ENCODE measurements around the gene SMIM35.

The SMIM35 gene

GRCh38 chr11:118108513-118108912 is 21.8 kb upstream of the SMIM35 start:
- H3K36me3 ChIP-seq (ENCODE audit: insufficient read depth, low read length), result no peaks in the 10 kb centered on the region
- H3K79me2 ChIP-seq (ENCODE audit: control insufficient read depth, insufficient read depth, low read length, unreplicated experiment), result no peaks in the 10 kb centered on the region
- no peaks in the 10 kb centered on the region for H3K4me1 ChIP-seq (ENCODE audit: control insufficient read depth, insufficient read depth, low read length, unreplicated experiment)
- no peak overlapping the region for H2AFZ ChIP-seq (ENCODE audit: low read length, unreplicated experiment)
- 0 out of 2 replicates have a peak, but pooled peaks cover 11% of the 10 kb centered on the region for H3K27me3 ChIP-seq (ENCODE audit: insufficient read depth, low read length)
- no peak overlapping the region for H3K27ac ChIP-seq (ENCODE audit: low read depth, low read length)
- H3K4me3 ChIP-seq (ENCODE audit: low read depth, low read length), result no peak overlapping the region

DNA sequence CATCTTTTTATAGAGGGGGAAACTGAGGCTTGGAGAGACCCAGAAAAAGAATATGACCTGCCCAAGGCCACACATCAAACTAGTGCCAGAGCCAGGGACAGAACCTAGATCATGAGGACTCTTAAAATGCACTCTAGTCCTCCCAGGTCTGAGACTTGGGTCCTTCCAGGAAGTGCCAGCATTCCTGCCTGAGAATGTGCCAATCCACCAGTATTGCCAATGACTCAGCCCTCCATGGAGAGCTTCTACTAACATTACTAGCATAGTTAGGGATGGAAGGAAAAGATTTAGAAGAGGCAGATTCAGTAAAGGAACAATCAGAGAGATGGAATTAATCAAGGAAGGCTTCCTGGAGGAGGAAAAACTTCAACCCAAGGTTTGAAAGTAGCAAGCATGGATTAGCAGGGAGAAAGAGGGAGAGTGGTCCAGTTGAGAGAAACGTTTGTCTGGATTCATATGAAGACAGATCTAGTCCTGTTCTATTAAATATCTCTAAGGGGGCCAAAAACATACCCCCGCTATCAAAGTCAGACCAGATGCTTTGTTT is 20.1 kb upstream of the SMIM35 start:
- no peak overlapping the region for H3K4me3 ChIP-seq (ENCODE audit: low read depth, low read length)
- H3K27ac ChIP-seq (ENCODE audit: low read depth, low read length), result no peak overlapping the region

GRCh38 chr11:118105657-118106305 is 19.0 kb upstream of the SMIM35 start:
- Histone ChIP-seq H3K4me3 (ENCODE audit: low read depth, low read length) (no peak overlapping the region), H2AFZ (ENCODE audit: low read length, unreplicated experiment) (no peak overlapping the region), H3K27me3 (ENCODE audit: insufficient read depth, low read length) (0 out of 2 replicates have a peak, but pooled peaks cover 12% of the 10 kb centered on the region), H3K36me3 (ENCODE audit: insufficient read depth, low read length) (no peaks in the 10 kb centered on the region), H3K79me2 (ENCODE audit: control insufficient read depth, insufficient read depth, low read length, unreplicated experiment) (no peaks in the 10 kb centered on the region), H3K27ac (ENCODE audit: low read depth, low read length) (no peak overlapping the region), H3K4me1 (ENCODE audit: control insufficient read depth, insufficient read depth, low read length, unreplicated experiment) (no peaks in the 10 kb centered on the region)

More for the DNA sequence above, 20.1 kb upstream of the SMIM35 start:
- Histone ChIP-seq H3K27me3 (ENCODE audit: insufficient read depth, low read length) (0 out of 2 replicates have a peak, but pooled peaks cover 11% of the 10 kb centered on the region), H3K79me2 (ENCODE audit: control insufficient read depth, insufficient read depth, low read length, unreplicated experiment) (no peaks in the 10 kb centered on the region), H2AFZ (ENCODE audit: low read length, unreplicated experiment) (no peak overlapping the region), H3K36me3 (ENCODE audit: insufficient read depth, low read length) (no peaks in the 10 kb centered on the region), H3K4me1 (ENCODE audit: control insufficient read depth, insufficient read depth, low read length, unreplicated experiment) (no peaks in the 10 kb centered on the region)

DNA sequence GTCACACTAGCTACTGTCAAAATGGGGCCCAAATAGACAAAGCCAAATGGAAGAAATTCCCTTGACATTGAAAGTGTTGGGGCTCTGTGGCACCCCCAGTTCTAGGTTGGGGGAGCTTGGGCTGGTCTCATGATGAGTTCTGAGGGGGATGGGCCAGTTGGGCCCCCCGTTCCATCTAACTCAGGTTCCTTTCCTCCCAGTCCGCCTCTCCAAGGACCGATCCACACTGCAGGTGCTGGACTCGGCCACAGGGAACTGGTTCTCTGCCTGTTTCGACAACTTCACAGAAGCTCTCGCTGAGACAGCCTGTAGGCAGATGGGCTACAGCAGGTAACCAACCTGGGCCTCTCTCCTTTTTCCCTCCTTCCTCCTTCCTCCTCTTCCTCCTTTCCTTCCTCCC is 17.7 kb upstream of the SMIM35 start:
- H2AFZ ChIP-seq (ENCODE audit: low read length, unreplicated experiment), result no peak overlapping the region
- H3K27me3 ChIP-seq (ENCODE audit: insufficient read depth, low read length), result 0 out of 2 replicates have a peak, but pooled peaks cover 18% of the 10 kb centered on the region
- no peaks in the 10 kb centered on the region for H3K36me3 ChIP-seq (ENCODE audit: insufficient read depth, low read length)
- no peak overlapping the region for H3K4me3 ChIP-seq (ENCODE audit: low read depth, low read length)
- H3K4me1 ChIP-seq (ENCODE audit: control insufficient read depth, insufficient read depth, low read length, unreplicated experiment), result no peaks in the 10 kb centered on the region
- no peak overlapping the region for H3K27ac ChIP-seq (ENCODE audit: low read depth, low read length)
- no peaks in the 10 kb centered on the region for H3K79me2 ChIP-seq (ENCODE audit: control insufficient read depth, insufficient read depth, low read length, unreplicated experiment)

GRCh38 chr11:118102721-118103261 is 16.0 kb upstream of the SMIM35 start:
- no peaks in the 10 kb centered on the region for H3K36me3 ChIP-seq (ENCODE audit: insufficient read depth, low read length)
- no peak overlapping the region for H3K27ac ChIP-seq (ENCODE audit: low read depth, low read length)
- H3K79me2 ChIP-seq (ENCODE audit: control insufficient read depth, insufficient read depth, low read length, unreplicated experiment), result no peaks in the 10 kb centered on the region
- H3K4me1 ChIP-seq (ENCODE audit: control insufficient read depth, insufficient read depth, low read length, unreplicated experiment), result no peaks in the 10 kb centered on the region
- H3K4me3 ChIP-seq (ENCODE audit: low read depth, low read length), result no peak overlapping the region
- no peak overlapping the region for H2AFZ ChIP-seq (ENCODE audit: low read length, unreplicated experiment)
- H3K27me3 ChIP-seq (ENCODE audit: insufficient read depth, low read length), result peaks cover 25% of the 10 kb centered on the region

GRCh38 chr11:118100691-118101232 is 14.0 kb upstream of the SMIM35 start:
- Histone ChIP-seq H2AFZ (ENCODE audit: low read length, unreplicated experiment) (no peak overlapping the region), H3K4me1 (ENCODE audit: control insufficient read depth, insufficient read depth, low read length, unreplicated experiment) (no peaks in the 10 kb centered on the region), H3K27me3 (ENCODE audit: insufficient read depth, low read length) (peaks cover 34% of the 10 kb centered on the region), H3K4me3 (ENCODE audit: low read depth, low read length) (no peak overlapping the region), H3K27ac (ENCODE audit: low read depth, low read length) (no peak overlapping the region), H3K79me2 (ENCODE audit: control insufficient read depth, insufficient read depth, low read length, unreplicated experiment) (no peaks in the 10 kb centered on the region), H3K36me3 (ENCODE audit: insufficient read depth, low read length) (no peaks in the 10 kb centered on the region)

DNA sequence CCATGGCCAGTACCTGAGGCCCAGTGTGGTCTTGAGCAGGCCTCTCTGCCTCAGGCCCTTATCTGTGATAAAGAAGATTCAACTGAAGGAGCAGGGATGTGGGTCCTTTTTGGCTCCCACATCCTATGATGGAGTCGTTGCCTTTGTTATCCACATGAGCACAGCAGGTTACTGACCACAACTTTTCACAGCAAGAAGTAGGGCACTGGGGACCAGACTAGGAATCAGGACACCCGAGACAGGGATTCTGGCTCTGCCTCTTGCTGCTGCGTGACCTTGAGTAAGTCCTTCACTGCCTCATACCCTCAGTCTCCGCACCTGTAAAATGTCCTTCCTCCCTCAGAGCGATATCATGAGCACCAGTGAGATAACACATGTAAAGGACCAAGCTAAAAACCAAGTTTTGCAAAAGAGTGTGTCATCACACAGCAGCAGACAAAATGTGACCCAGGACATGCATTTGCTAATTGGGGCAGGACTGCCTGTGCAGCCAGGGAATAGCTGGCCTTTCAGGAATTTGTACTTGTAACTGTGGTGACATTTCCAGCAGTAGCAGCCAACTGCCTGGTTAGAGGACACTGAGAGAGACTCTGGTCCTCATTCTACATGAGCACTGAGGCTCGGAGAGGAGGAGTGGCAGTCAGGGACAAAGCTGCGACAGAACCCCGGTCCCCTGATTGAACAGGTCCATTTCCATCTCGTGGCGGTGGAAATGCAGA is 13.2 kb upstream of the SMIM35 start:
- Histone ChIP-seq H2AFZ (ENCODE audit: low read length, unreplicated experiment) (no peak overlapping the region), H3K27me3 (ENCODE audit: insufficient read depth, low read length) (peaks cover 40% of the 10 kb centered on the region), H3K4me3 (ENCODE audit: low read depth, low read length) (no peak overlapping the region), H3K27ac (ENCODE audit: low read depth, low read length) (no peak overlapping the region), H3K79me2 (ENCODE audit: control insufficient read depth, insufficient read depth, low read length, unreplicated experiment) (no peaks in the 10 kb centered on the region), H3K4me1 (ENCODE audit: control insufficient read depth, insufficient read depth, low read length, unreplicated experiment) (no peaks in the 10 kb centered on the region), H3K36me3 (ENCODE audit: insufficient read depth, low read length) (no peaks in the 10 kb centered on the region)

- Histone ChIP-seq H3K4me3 (ENCODE audit: low read depth, low read length) (no peak overlapping the region), H3K4me1 (ENCODE audit: control insufficient read depth, insufficient read depth, low read length, unreplicated experiment) (no peaks in the 10 kb centered on the region), H3K36me3 (ENCODE audit: insufficient read depth, low read length) (no peaks in the 10 kb centered on the region), H3K79me2 (ENCODE audit: control insufficient read depth, insufficient read depth, low read length, unreplicated experiment) (no peaks in the 10 kb centered on the region), H3K27ac (ENCODE audit: low read depth, low read length) (no peak overlapping the region), H2AFZ (ENCODE audit: low read length, unreplicated experiment) (no peak overlapping the region), H3K27me3 (ENCODE audit: insufficient read depth, low read length) (peaks cover 43% of the 10 kb centered on the region)
Measured at GRCh38 chr11:118098996-118099837, 12.5 kb upstream of the SMIM35 start.

- Histone ChIP-seq H3K4me3 (ENCODE audit: low read depth, low read length) (no peak overlapping the region), H3K36me3 (ENCODE audit: insufficient read depth, low read length) (no peaks in the 10 kb centered on the region), H3K4me1 (ENCODE audit: control insufficient read depth, insufficient read depth, low read length, unreplicated experiment) (no peaks in the 10 kb centered on the region), H2AFZ (ENCODE audit: low read length, unreplicated experiment) (no peak overlapping the region), H3K27me3 (ENCODE audit: insufficient read depth, low read length) (peaks cover 41% of the 10 kb centered on the region), H3K27ac (ENCODE audit: low read depth, low read length) (no peak overlapping the region), H3K79me2 (ENCODE audit: control insufficient read depth, insufficient read depth, low read length, unreplicated experiment) (no peaks in the 10 kb centered on the region)
Measured at GRCh38 chr11:118095967-118096367, 9.2 kb upstream of the SMIM35 start.

DNA sequence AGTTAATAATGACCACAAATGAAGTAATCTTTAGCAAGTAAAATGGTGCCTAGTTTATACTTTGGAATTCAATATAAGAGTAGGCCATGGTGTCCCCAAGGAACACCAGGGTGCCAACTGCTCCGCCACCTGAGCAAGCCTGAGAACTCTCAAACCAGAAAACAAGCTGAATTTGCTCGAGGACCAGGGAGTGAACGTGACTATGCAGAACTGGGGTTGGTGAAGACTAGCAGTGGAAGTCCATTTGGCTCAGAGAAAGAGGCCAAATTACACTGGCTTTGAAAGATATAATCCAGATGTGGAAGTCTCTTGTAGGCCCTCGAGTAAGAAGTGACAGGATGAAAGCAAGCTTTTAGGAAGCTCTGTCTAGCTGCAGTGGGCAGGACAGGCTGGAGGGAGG is 8.7 kb upstream of the SMIM35 start:
- no peaks in the 10 kb centered on the region for H3K4me1 ChIP-seq (ENCODE audit: control insufficient read depth, insufficient read depth, low read length, unreplicated experiment)
- H3K79me2 ChIP-seq (ENCODE audit: control insufficient read depth, insufficient read depth, low read length, unreplicated experiment), result no peaks in the 10 kb centered on the region
- peaks cover 37% of the 10 kb centered on the region for H3K27me3 ChIP-seq (ENCODE audit: insufficient read depth, low read length)
- H2AFZ ChIP-seq (ENCODE audit: low read length, unreplicated experiment), result no peak overlapping the region
- H3K36me3 ChIP-seq (ENCODE audit: insufficient read depth, low read length), result no peaks in the 10 kb centered on the region
- H3K27ac ChIP-seq (ENCODE audit: low read depth, low read length), result no peak overlapping the region
- H3K4me3 ChIP-seq (ENCODE audit: low read depth, low read length), result no peak overlapping the region

Measured in ACC112 (cell line).